HG03108 (cell line): ENCODE results near the gene FAIM2.

Experiments used
- ATAC-seq: cut with Tn5 transposase; IDR thresholded peaks from one replicate; pipeline ENCODE4 v1.9.1; 2021; ENCODE audit warnings: moderate library complexity; ENCODE audit not compliant: unreplicated experiment

FAIM2 gene

DNA sequence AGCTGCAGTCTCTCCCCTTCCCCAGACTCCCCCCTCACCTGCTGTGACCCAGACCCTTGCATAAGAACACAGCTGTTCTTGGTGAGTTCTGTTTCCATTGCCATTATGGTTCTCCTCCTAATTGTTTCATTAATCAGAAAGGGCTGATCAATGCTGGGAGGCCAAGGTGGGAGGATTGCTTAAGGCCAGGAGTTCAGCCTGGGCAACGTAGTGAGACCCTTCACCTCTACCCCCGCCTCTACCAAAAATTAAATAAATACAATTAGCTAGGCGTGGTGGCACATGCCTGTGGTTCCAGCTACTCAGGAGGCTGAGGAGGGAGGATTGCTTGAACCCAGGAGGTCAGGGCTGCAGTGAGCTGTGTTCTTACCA, 17.2 kb upstream of the FAIM2 start:
- no peak for ATAC-seq

DNA sequence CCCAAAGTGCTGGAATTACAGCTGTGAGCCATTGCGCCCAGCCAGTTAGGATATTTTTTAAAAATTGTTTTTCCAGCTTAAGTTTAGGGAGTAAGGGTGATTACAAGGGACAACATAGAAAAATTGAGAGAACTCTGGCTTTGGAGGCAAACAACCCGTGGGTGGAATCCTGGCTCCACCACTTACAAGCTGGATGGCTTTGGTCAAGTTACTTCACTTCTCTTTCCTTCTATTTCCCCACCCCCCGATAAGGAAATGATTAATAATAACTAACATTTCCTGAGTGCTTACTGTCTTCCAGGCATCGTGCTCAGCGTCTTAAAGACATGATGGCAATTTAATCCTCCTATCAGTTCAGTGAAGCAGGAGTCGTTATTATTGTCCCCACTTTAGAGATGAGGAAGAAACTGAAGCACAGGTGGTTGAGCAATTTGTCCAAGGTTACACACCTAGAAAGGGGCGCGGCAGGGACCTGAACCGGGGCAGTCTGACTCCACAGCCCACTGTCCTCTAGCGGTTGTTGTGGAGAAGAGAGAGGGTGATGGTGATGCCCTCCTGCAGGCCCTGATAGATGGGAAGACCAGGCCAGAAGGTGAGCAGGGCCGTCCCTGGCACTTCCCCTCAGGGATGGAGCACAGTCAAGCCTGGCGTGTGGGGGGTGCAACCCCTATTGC, 16.7 kb upstream of the FAIM2 start:
- ATAC-seq: no peak

DNA sequence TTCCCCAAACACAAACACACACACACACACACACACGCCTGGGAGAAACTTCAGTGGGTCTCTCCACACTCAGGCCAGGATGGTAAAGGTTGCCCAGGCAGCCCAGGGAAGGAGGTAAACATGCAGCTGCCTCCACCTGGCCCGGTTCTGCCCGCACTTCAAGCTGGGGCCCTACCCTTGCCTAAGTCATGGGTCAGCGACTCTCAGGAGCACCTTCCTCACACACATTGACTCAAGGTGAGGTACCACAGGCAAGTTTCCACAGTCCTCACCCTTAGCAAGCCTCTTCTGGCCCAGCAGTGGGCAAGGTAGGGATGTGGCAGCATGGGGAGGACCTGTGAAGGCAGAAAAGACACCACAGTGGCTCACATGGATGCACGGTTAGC, 14.1 kb upstream of the FAIM2 start:
- no peak for ATAC-seq

DNA sequence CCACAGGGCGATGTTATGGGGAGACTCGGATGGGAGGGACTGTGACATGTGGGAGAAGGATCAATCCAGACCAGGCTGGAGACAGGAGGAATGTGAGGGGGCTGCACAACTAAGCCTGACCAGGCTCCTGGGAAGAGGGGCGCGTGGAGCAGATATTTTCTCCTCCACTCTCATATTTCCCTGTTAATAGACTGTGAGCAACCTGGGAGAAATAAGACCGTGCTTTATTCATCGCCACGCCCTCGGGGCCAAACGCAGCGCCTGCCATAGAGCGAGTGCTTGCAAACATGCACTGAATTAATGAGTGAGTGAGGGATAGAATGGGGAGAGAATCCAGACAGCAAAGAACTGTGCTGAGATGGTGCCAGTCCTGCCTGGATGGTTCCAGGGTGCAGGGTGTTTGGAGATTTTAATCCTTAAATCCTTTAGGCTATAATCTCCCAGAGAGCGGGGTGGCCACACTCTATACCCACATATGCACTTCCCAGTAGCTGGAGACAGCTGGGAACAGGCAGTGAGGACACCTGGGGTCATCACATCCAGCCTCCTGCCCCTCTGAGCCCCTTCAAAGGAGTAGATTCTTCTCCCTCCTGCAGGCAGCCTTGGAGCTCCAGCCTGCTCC, 13.6 kb upstream of the FAIM2 start:
- ATAC-seq: no peak

DNA sequence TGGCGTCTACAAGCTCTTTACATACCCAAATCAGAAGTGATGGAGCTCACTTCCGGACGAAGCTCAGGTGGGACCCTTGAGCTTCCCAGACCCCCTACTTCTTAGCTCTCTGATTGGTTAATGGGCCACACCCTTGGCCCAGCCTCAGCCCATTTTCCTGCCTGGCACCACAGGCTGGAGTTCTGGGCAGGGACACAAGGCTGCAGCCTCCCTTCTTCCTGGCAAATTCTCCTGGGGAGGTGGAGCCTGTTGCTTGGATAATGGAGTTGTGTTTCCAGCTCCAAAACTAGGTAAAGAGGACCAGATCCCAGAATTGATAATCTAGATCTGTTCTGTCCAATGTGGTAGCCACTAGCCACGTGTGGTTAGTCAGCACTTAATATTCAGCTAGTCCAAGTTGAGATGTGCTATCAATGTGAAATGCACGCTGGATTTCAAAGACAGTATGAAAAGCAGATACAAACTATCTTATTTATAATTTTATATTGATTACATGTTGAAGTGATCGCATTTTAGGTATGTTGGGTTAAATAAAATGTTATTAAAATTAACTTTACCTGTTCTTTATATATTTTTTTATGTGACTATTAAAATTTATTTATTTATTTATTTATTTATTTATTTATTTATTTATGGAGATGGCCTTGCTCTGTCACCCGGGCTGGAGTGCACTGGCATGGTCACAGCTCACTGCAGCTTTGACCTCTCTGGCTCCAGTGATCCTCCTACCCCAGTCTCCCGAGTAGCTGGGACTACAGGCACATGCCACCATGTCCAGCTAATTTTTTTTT, 12.6 kb upstream of the FAIM2 start:
- no peak for ATAC-seq

DNA sequence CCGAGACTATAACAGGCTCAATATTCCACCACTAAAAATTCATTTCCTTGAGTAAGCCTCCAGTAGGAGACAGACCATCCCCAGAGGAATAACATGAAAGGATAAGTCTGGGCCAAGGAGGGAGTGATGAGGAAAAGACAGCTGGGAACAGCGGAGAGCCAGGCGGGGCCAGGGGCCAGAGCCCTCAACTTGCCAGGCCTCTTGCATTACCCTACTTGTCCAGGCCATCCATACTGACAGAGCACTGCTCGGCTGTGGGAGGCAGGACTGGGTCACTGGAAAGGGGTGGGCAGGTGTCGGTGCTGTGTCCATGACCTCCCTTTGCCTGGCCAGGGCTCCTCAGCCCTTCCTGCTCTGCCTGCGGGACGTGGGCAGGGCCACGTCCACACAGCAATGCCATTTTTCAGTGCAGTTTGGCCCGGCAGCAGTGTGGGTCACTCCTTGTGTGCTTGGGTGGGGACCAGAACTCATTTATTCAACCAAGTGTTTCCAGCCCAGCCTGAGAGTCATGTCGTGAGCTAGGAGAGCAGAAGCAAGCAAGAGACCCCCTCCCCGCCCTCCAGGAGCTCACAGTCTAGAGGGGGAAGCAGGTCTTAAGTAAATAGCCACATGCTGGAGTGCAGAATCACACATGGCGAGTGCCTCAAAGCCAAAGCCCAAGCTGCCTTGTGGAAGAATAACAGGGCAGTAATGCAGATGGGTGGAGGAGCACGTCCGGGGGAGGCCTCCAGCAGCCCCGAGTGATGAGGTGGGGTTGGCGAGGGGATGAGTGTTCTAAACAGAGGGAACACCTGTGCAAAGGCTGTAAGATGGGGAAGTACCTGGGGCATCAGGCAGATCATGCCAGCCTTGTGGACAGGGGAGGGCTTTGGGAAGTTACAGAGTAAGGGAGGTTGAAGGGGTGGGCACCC, 8.9 kb upstream of the FAIM2 start:
- no peak for ATAC-seq

DNA sequence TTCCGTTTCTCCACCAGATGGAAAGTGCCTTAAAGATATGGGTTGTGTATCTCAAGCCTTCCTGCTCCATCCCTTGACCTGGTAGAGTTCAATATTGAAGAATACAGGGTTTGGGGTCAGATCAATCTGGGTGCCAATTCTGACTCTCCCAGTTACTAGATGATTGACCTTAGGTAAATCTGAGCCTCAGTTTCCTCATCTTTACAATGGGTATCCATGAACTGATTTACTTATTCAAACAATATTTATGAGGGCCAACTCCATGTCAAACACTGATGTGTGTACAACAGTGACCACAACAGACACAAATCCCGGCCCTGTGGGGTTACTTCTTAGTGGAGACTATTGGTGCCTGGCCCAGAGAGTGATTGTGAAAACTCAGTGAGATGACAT, 7.5 kb upstream of the FAIM2 start:
- no peak for ATAC-seq

DNA sequence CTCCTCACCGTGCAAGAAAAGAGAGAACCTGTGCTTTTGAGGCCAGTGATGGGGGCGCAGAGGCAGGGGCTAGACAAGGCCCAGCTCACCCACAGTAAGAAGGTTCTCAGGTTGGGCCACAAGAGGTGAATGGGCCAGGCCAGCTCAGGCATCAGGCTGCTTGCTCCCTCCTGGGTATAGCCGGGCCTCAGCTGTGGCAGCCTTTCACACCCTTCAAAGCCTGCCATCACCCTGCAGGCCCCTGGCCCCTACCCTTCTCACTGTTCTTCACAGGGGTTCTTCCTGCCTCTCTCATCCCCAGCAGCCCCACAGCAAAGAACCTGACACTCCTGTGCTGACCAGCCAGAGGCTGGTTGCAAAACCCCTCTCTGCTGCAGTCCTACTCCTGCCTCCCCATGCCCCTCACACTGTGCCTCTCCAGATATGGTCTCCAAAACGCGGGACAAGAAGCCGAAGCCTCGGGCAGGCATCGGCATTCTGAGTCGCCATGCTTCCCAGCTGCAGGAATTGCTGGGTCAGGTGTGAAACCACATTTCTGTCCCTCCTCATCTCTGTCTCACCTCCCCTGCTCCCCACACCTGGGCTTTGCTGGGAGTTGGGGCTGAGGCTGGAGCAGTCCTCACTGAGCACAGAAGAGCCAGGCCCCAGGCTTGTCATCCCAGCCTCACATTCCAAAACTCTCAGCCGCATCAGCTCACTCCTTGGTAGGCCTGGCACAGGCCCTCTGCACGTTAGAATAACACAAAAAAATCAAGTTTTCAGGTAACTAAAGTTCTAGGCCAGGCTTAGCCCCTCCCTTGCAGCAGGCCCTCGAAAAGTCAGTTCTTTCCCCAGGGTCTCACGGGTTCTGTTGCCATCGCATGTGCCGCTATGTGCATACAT, 6.9 kb upstream of the FAIM2 start:
- ATAC-seq: no peak

DNA sequence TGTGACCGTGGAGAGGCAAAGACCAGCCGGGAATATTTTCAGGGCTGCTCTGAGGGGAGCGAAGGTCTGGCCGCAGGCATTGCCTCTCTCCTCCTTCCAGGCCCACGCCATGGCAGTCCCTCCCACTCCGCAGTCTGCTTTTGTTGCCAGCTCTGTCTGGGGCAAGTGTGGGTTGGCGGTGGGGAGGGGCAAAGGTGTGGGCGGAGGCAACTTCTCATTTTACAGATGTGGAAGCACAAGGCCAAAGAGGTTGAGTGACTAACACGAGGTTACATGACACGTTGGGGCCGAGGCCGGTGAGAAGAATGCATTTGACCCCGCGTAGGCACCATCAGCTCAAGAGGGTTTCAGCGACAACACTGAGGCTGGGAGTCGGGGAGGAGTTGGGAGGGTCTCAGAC, 6.1 kb upstream of the FAIM2 start:
- no peak for ATAC-seq

DNA sequence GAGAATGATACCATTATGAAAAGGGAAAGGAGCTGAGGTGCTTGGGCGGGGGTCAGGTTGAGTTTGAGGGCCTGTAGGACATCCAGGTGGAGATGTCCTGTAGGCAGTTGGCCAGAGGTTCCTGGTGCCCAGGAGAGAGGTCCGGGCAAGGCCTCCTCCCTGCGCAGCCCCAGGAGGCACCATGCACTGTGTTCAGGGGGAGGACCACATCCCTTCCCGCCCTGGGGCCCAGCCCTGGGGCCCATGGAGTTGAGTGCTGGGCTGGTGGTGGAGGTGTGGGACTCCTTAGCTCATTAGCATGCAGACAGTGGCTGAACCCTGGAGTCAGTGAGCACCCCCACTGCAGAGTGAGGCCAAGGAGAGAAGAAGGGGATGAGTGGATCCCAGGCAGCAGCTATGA, 5.7 kb upstream of the FAIM2 start:
- no peak for ATAC-seq

DNA sequence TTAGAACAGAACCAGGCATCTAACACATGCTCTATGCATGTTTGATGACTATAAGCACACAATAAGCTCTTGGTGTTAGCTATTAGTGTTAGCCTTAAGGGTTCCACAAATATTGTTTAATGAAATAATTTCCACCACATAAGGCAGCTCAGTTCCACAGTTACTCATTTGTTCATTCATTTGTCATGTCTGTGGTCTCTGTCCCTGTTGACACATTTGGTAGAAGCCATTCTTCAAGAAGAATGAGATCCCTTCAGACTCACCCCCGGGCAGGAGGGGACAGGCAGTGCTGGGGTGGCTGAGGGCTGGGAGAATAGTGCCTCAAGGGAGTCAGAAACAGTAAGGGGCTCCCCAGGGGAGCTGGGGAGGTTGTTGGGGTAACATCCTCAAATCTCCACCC, 3.7 kb upstream of the FAIM2 start:
- no peak for ATAC-seq

DNA sequence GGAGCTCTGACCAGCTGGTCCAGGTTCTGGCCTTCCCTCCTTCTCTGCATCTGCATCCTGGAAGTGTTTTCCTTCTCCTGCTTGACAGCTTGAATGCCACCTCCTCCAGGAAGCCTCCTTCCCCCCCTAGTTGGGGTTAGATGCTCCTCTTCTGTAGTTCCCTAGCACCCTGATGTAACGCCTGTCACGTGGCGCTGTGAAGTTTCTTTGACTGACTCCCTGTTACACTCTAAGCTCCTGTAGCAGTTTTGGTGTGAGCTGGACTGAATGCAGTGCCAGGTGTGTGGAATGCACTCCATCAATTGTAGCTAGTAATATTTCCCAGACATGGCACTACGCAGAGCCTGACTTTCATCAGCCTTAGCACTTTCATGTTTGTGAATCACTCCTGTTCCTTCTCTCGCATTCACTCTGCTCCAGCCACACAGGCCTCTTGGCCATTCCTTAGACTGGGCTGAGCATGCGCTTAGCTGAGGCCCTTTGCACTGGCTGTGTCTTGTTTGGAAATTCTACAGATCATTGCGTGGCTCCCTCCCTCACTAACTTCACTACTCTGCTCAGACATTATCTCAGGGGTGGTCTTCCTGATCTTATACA, 2.1 kb upstream of the FAIM2 start:
- no peak for ATAC-seq

DNA sequence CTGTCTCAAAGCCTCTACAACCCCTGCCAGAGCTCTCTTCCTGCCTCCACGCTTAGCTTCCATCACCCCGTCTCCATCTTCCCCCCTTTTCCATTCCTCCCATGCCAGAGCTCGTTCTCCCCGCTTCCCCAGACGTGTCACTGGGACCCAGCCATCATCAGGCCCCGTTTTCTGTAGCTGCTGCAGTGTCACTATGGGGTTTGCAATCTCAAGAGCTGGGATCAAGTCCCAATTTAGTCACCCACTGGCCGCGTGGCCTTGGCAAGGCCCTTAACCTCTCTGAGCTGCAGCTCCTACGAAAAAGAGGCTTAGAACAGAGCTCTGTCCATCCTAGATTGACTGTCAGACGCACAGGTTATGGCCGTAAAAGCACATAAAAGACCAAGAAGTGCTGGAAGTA, 901 bp upstream of the FAIM2 start:
- ATAC-seq: no peak

DNA sequence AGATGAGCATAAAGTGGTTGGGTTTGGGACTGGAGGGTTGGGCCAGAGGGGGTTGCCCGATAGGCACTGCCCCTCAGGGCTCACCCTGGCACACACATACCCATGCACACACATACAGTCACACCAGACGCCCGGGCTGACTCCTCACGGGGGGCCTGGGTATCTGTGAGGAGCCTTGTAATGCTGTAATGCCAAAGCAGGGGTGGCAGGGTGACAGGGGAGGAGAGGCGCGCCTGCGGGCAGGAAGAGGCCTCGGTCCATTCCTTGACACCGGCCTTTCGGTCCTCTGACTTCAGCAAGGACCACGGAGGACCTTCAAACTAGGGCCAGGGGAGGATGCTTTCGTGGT, 375 bp downstream of the FAIM2 start:
- no peak for ATAC-seq

DNA sequence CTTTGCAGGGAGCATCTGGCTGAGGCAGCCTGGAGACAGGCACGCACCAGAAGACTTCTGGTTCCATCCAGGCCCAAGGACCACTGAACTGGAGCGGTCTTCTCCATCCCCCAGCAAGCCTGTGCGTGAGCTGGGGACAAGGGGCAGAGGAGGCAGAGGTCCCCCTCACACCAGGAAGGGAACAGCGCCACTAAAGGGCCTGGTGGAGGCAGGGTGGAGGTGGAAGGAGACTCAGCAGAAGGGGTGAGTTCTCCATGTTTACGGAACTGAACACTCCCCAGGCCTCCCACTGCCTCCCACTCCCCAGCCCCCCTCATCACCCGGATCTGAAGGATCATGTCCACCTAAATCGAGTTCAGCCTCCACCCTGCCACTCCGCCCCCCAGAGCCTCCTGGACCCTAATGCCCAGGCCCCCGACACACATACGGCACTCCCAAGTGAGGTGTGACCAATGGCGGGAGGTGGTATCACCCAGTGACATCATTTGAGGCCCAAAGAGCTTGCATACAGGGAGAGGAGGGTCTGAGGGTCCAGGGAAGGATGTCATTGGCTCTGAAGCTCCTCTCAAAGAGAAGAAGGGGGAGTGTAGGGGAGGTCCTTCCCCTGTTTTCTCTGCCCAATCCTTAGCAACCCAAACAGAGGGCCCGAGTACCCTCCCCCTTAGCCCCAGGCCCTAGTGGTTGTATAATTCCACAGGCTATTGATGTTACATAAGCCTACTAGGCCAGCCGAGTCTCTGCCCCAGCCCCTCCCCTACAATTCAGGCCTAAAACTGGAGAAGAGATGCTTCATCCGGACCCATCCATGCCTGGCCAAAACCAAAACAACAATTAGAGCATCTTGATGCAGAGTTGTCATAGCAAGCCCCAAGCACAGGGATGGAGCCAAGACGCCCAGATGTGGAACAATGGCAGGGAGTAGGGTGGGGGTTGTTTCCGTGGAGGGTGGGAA, 1.0 kb downstream of the FAIM2 start:
- ATAC-seq: no peak

DNA sequence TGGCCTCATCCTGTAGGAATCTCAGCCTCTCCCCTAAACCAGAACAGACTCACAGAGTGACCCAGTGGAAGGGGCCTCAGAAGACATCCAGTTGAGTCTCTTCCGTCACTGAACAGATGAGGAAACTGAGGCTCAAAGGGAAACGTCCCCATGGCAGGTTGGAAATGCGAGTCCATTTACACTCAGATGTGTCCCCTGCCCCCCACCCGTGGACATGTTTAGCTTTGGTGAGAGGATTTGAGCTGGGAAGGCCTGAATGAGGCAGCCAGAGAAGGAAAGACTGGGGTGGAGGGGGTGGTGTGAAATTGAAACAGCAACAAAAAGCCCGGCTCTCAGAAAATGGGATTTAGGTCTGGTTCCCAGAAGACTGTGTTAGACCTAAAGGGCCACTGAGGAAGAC, 1.7 kb downstream of the FAIM2 start:
- no peak for ATAC-seq

DNA sequence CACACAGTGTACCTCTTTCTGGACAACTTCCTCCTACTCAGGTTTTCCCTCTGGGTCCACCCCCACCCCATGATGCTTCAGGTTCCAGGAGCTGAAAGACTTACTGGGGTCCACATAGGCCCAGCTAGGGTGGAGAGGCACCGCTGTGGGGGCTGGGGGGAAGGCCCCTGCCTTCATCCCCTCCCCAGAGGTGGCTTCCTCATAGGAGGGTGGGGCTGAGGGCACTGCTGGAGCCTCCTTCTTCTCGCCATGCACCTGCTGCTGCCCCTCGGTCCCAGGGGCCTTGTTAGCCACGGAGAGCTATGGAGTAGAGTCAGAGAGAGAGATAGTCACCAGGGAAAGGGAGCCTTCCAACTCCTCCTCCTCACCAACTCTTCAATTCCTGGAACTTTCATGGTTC, 2.7 kb downstream of the FAIM2 start:
- ATAC-seq: no peak

DNA sequence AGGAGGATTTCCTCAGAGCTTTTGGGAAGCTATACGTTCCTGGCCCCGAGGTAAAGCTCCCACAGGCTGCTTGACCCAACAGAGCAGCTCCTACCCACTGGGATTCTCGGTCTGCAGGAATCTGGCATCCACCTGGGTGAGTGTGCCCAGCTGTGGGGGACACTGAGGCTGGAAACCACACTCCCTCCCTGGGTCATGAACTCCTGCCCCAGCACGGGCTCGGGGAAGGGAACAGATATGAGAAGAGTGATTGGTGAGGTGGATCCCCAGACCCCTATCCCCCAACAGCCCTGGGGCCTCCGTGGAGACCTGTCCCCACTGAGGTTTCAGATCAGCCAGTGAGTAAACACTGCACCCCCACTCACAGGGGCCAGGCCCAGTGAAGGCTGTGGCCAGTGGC, 3.3 kb downstream of the FAIM2 start:
- ATAC-seq: no peak

DNA sequence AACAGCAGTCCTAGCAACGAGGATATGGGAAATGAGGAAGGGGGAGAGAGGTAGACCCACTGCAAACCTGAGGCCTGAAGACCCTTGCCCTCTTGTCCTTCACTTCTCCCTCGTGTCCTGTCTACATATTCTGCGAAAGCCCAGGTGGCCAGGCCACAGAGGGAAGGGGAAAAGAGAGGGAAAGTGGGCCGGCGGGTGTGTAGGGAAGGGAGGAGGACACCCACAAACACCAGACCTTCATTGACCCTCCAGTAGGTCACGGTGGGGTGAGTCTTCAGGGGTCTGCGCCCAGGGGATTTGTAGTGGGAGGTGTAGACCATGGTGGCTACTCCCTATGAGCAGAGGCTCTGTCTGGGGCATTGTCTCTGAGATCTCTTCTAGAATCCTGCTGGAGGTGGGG, 3.8 kb downstream of the FAIM2 start:
- no peak for ATAC-seq
